ENCODE results near the gene GRIP1. TPM values are rescaled to one million over a fixed set of nuclear protein-coding genes. Genes with fewer than 3 reads are reported as not detected.

Gene GRIP1
- total and polyA plus RNA-seq, 2 of the 4 experiments (the other 2 are of a cell fraction): under 0.01 to 0.07 TPM

DNA sequence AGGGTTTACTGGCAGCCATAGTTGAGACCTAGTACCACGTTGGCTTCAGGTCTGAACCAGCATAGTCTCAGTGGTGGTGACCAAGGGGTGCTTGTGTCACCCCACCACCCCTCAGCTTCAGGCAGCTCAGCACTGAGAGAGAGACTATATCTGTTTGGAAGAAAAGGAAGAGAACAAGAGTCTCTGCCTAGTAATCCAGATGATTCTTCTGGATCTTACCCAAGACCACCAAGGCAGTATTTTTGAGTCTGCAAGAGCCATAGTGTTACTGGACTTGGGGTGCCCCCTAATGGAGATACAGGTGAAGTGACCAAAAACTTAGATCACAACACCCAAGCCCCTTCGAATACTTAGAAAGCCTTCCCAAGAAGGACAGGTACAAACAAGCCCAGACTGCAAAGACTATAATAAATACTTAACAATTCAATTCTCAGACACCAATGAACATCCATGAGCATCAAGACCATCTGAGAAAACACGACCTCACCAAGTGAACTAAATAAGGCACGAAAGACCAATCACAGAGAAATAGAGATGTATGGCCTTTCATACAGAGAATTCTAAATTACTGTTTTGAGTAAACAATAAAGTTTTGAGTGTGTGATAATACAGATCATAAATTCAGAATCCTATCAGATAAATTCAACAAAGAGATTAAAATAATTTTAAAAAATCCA is 269.5 kb downstream of the GRIP1 start (continued):
- no peak for TF ChIP-seq RCOR1 (IDR thresholded peaks at IDR 0.05; ENCODE audit: insufficient replicate concordance, low read length)
- no peak for TF ChIP-seq FOS (IDR thresholded peaks at IDR 0.05; ENCODE audit: low read depth, low read length)

DNA sequence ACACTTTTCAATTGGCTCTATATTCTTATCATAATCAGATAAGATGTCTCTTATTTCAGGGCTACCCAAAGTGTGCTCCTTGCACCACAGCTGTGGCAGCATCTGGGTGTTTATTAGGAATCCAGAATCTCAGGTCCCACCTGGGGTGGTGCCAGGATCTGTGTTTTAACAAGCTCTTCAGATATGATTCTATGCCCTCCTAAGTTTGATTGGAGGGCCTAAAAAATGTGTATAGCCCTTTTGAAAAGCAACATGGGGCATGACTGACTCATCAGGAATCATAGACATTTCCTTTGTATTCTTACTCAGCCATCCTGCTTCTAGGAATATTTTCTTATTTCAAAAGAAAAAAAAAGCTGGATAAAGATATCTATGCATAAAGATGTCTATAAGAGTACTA is 273.5 kb downstream of the GRIP1 start:
- no peak overlapping the region for H2AK9ac ChIP-seq (replicated peaks; ENCODE audit: low read depth, low read length, poor library complexity)
- ATAC-seq (ENCODE audit: low read depth) (peak; percentile 71), DNase-seq (peak; percentile 67)
- H2BK15ac ChIP-seq (ENCODE audit: low read depth, low read length): peak overlapping the region; percentile 59; the same call in 1 of the 3 replicates
- dilution Hi-C loops (cut with HindIII; ENCODE audit: low sequenced_read_pairs, unreplicated experiment): no loop called here
- peak overlapping the region; percentile 73 for H4K91ac ChIP-seq (ENCODE audit: insufficient read depth, low read depth, low read length)
- peak overlapping the region; percentile 87 for H2BK120ac ChIP-seq (ENCODE audit: low read depth, low read length)
- no peak overlapping the region for H2AK5ac ChIP-seq (ENCODE audit: low read depth, low read length)
- H3K14ac ChIP-seq (replicated peaks; ENCODE audit: low read depth, low read length): no peak overlapping the region
- TF ChIP-seq FOS (IDR thresholded peaks at IDR 0.05; ENCODE audit: low read depth, low read length): peak; percentile 25; the same call in 1 of the 2 replicates
- no peak for TF ChIP-seq CHD1 (IDR thresholded peaks at IDR 0.05; ENCODE audit: low read depth, low read length)
- no peak for TF ChIP-seq MXI1 (IDR thresholded peaks at IDR 0.05; ENCODE audit: borderline replicate concordance, low read depth, low read length)
- TF ChIP-seq POLR2A (IDR thresholded peaks at IDR 0.05; ENCODE audit: low read depth, low read length): no peak
- peak overlapping the region; percentile 65; the same call in 1 of the 2 replicates for H3K18ac ChIP-seq (ENCODE audit: low read depth, low read length)
- H4K5ac ChIP-seq (ENCODE audit: low read depth, low read length): no peak overlapping the region
- BruUV-seq (replicated peaks): no TSS peak
- intact Hi-C loops (cut with micrococcal nuclease): loop anchor here (5.0 kb wide), 3 partner anchors 258 to 1513 kb away; partner anchors contain the start of gene LLPH
- H3K4ac ChIP-seq (ENCODE audit: low read depth, low read length): peak overlapping the region; percentile 61
- H2BK20ac ChIP-seq (ENCODE audit: low read depth, low read length): peak overlapping the region; percentile 93; the same call in 1 of the 2 replicates
- no peak overlapping the region; the same call in 1 of the 2 replicates for H3K23ac ChIP-seq (ENCODE audit: low read depth, low read length)
- no peaks in the 10 kb centered on the region for H4K20me1 ChIP-seq (ENCODE audit: insufficient read depth, low read length)
- in situ Hi-C loops (cut with MboI; ENCODE audit: low sequenced_read_pairs): loop anchor here (10.0 to 25.0 kb wide), 3 partner anchors 131 to 1118 kb away; partner anchors contain the start of genes MSRB3 and TMBIM4
- ChIA-PET CTCF (interaction anchor here (0.7 to 1.3 kb wide), 3 partner anchors 21 to 228 kb away, joined by 3 to 4 read pairs (median 3); no protein-coding TSS in a partner anchor), POLR2A (ENCODE audit: unreplicated experiment) (no interaction called here)
- no peak overlapping the region for H3K4me3 ChIP-seq (ENCODE audit: insufficient read depth, low read depth, low read length)
- H2BK5ac ChIP-seq (ENCODE audit: low read depth, low read length, poor library complexity, severe bottlenecking): peak overlapping the region; percentile 59
- H4K8ac ChIP-seq (ENCODE audit: low read depth in 2 of 2, low read length in 2 of 2): peak overlapping the region; percentile 64 to 77; a peak in 3 of 4 replicates
- no peaks in the 10 kb centered on the region for H3K79me1 ChIP-seq (ENCODE audit: low read depth in 1 of 2, low read length in 2 of 2)
- peaks cover 11% of the 10 kb centered on the region for H3K4me1 ChIP-seq (ENCODE audit: control insufficient read depth, insufficient read depth, low read length)
- H3K27me3 ChIP-seq (ENCODE audit: control insufficient read depth, insufficient read depth, low read length): no peaks in the 10 kb centered on the region
- 0 out of 2 replicates have a peak overlapping the region, but pooled peaks have one; percentile 16 for H3K56ac ChIP-seq (ENCODE audit: extremely low read depth, insufficient read depth, low read length)
- no peaks in the 10 kb centered on the region for H3K36me3 ChIP-seq (ENCODE audit: control insufficient read depth, insufficient read depth, low read length)
- H3K4me2 ChIP-seq (ENCODE audit: low read depth, low read length): 0 out of 2 replicates have a peak overlapping the region, but pooled peaks have one; percentile 15
- no peak overlapping the region for H3K9ac ChIP-seq (ENCODE audit: low read depth, low read length)
- no peaks in the 10 kb centered on the region for H3K9me3 ChIP-seq (ENCODE audit: control insufficient read depth, insufficient read depth, low read length)
- H3K9me1 ChIP-seq (ENCODE audit: insufficient read depth, low read length): peaks cover 11% of the 10 kb centered on the region
- peak overlapping the region; percentile 83 for H2AFZ ChIP-seq (replicated peaks; ENCODE audit: low read length, poor library complexity)
- H3K27ac ChIP-seq (ENCODE audit: insufficient read depth, low read length): peak overlapping the region; percentile 46
